GM12878 (cell line): ENCODE results near the gene NHLRC4. TPM values are rescaled to one million over a fixed set of nuclear protein-coding genes. Genes with fewer than 3 reads are reported as not detected.

Experiments
- ATF2 ChIP-seq: IDR thresholded peaks from 2 replicates; pipeline ENCODE4 v1.6.1; 2012; ENCODE audit warnings: low read length, inconsistent platforms
- BACH1 ChIP-seq: fragments of 450-650 bp; IDR thresholded peaks from 2 replicates; pipeline ENCODE4 v1.6.1; 2017; ENCODE audit warnings: mild to moderate bottlenecking, borderline replicate concordance
- BCL3 ChIP-seq: IDR thresholded peaks from 2 replicates; pipeline ENCODE4 v1.6.1; 2011; ENCODE audit warnings: borderline replicate concordance, low read depth, mild to moderate bottlenecking, moderate library complexity, low read length; ENCODE audit not compliant: insufficient read depth, poor library complexity, severe bottlenecking
- E2F4 ChIP-seq: IDR thresholded peaks from 2 replicates; pipeline ENCODE4 v1.6.1; 2012; ENCODE audit warnings: low read depth, low read length, improper control_type of control experiment
- EED ChIP-seq: sonication (generic); IDR thresholded peaks from 2 replicates; pipeline ENCODE4 v1.6.1; 2016; ENCODE audit warnings: antibody characterized with exemption, low read depth
- EP300 ChIP-seq, 2 experiments: fragments of 150-350 bp in 1 of 2; IDR thresholded peaks; 2 replicates each; pipeline ENCODE4 v1.6.1; 2011 to 2012; ENCODE audit warnings: low read depth in 2 of 2, low read length in 2 of 2, borderline replicate concordance in 1 of 2, improper control_type of control experiment in 1 of 2, inconsistent platforms in 1 of 2; ENCODE audit not compliant: control insufficient read depth in 1 of 2
- JUND ChIP-seq: IDR thresholded peaks from 2 replicates; pipeline ENCODE4 v1.6.1; 2012; ENCODE audit warnings: low read depth, mild to moderate bottlenecking, low read length, improper control_type of control experiment, moderate library complexity
- KAT2A ChIP-seq: conservative IDR thresholded peaks from 2 replicates; pipeline ENCODE4 v1.6.1; 2011; ENCODE audit warnings: low read depth, low read length; ENCODE audit not compliant: control insufficient read depth
- MXI1 ChIP-seq: fragments of 150-350 bp; IDR thresholded peaks from 2 replicates; pipeline ENCODE4 v1.6.1; 2011; ENCODE audit warnings: low read depth, mild to moderate bottlenecking, inconsistent platforms, low read length, improper control_type of control experiment
- NFYB ChIP-seq: IDR thresholded peaks from 2 replicates; pipeline ENCODE4 v1.6.1; 2011; ENCODE audit warnings: low read depth, mild to moderate bottlenecking, low read length, improper control_type of control experiment, moderate library complexity; ENCODE audit not compliant: insufficient read depth
- PAX8 ChIP-seq: fragments of 450-650 bp; IDR thresholded peaks from 2 replicates; pipeline ENCODE4 v1.6.1; 2017; ENCODE audit warnings: mild to moderate bottlenecking, moderate library complexity
- POU2F2 ChIP-seq: IDR thresholded peaks from 3 replicates; pipeline ENCODE4 v1.6.1; 2011; ENCODE audit warnings: low read depth, mild to moderate bottlenecking, low read length, borderline replicate concordance
- RAD51 ChIP-seq: fragments of 450-650 bp; IDR thresholded peaks from 2 replicates; pipeline ENCODE4 v1.6.1; 2016; ENCODE audit warnings: moderate library complexity, mild to moderate bottlenecking, inconsistent platforms
- SMAD5 ChIP-seq: IDR thresholded peaks from 2 replicates; pipeline ENCODE4 v1.6.1; 2016; ENCODE audit warnings: antibody characterized with exemption, low read depth
- SMARCA5 ChIP-seq: fragments of 450-650 bp; IDR thresholded peaks from 2 replicates; pipeline ENCODE4 v1.6.1; 2017; ENCODE audit warnings: mild to moderate bottlenecking
- TCF3 ChIP-seq: IDR thresholded peaks from 2 replicates; pipeline ENCODE4 v1.6.1; 2012; ENCODE audit warnings: low read depth, mild to moderate bottlenecking, low read length, borderline replicate concordance; ENCODE audit not compliant: insufficient read depth
- USF1 ChIP-seq: IDR thresholded peaks from 2 replicates; pipeline ENCODE4 v1.6.1; 2011; ENCODE audit warnings: borderline replicate concordance, low read depth, mild to moderate bottlenecking, moderate library complexity, mixed read lengths, low read length; ENCODE audit not compliant: insufficient read depth; ENCODE audit errors: extremely low read length
- YBX1 ChIP-seq: fragments of 450-650 bp; IDR thresholded peaks from 2 replicates; pipeline ENCODE4 v1.6.1; 2016; ENCODE audit warnings: antibody characterized with exemption
- YY1 ChIP-seq: IDR thresholded peaks from 2 replicates; pipeline ENCODE4 v1.6.1; 2011; ENCODE audit warnings: low read depth, mild to moderate bottlenecking, low read length
- ZNF687 ChIP-seq: fragments of 450-650 bp; IDR thresholded peaks from 2 replicates; pipeline ENCODE4 v1.6.1; 2017; ENCODE audit warnings: mild to moderate bottlenecking, moderate library complexity
- polyA plus RNA-seq, 11 experiments: library from polyadenylated mRNA; depleted of rRNA in 4 of 11; unstranded in 6 of 11; stranded (reverse) in 5 of 11; fragments of >200 nt; fragmentation: Nextera tagmentation in 4 of 11; fragmentation: Illumina TruSeq in 1 of 11; extraction: Ambion mirVana in 4 of 11; extraction: Trizol in 1 of 11; gene quantifications; 1 replicate in 1 of 11; 2 replicates in 10 of 11; pipeline versions ENCODE4 v1.2.1 to v1.2.3, GENCODE V29; 2011 to 2016; ENCODE audit warnings: inconsistent platforms in 2 of 11, missing spikeins in 2 of 11, low read depth in 1 of 11
- total RNA-seq, 4 experiments: library from RNA; depleted of rRNA in 3 of 4; stranded (reverse); fragments of >200 nt in 3 of 4; fragmentation: Illumina TruSeq in 1 of 4; extraction: Trizol in 1 of 4; gene quantifications; 2 replicates each; pipeline versions ENCODE4 v1.2.1 to v1.2.3, GENCODE V29; 2013 to 2021

The NHLRC4 gene
- total and polyA plus RNA-seq, 10 of the 15 experiments (the other 5 are each of a cell fraction or from before 2014, with no cell fraction given), result 0.07 to 1.1 (median 0.57) TPM; not detected in 3

- no peak; the same call in 1 of the 2 replicates for TF ChIP-seq ZNF687
- TF ChIP-seq USF1, result no peak
- no peak for TF ChIP-seq YY1
- no peak for TF ChIP-seq ATF2
- TF ChIP-seq EP300 (IDR thresholded peaks at IDR 0.05; ENCODE audit: borderline replicate concordance in 1 of 2, control insufficient read depth in 1 of 2, low read depth in 2 of 2, low read length in 2 of 2), result peak; percentile 29 to 37; a peak in 1 of 4 replicates
- TF ChIP-seq SMAD5, result no peak
- TF ChIP-seq JUND, result peak; percentile 72
- TF ChIP-seq E2F4, result no peak
- no peak; the same call in 1 of the 2 replicates for TF ChIP-seq BACH1
- TF ChIP-seq TCF3, result no peak
- TF ChIP-seq KAT2A, result no peak
- TF ChIP-seq MXI1, result 0 out of 2 replicates have a peak, but pooled peaks have one; percentile 14
- no peak for TF ChIP-seq PAX8
- 0 out of 3 replicates have a peak, but pooled peaks have one; percentile 9 for TF ChIP-seq POU2F2
- no peak for TF ChIP-seq YBX1
- TF ChIP-seq NFYB, result no peak
- no peak for TF ChIP-seq RAD51
- no peak for TF ChIP-seq BCL3
- 0 out of 2 replicates have a peak, but pooled peaks have one; percentile 59 for TF ChIP-seq EED
- 0 out of 2 replicates have a peak, but pooled peaks have one; percentile 17 for TF ChIP-seq SMARCA5
These were observed 41.2 kb upstream of the NHLRC4 start (continued) for GRCh38 chr16:525520-526180.
